ELF-1 (cell line): ENCODE measurements around the gene DEAF1.

ENCODE experiments used
- DNase-seq: peaks from one replicate; pipeline ENCODE4 v3.0.0-alpha.2; 2016; ENCODE audit warnings: low read depth, low spot score

DEAF1 gene

DNA sequence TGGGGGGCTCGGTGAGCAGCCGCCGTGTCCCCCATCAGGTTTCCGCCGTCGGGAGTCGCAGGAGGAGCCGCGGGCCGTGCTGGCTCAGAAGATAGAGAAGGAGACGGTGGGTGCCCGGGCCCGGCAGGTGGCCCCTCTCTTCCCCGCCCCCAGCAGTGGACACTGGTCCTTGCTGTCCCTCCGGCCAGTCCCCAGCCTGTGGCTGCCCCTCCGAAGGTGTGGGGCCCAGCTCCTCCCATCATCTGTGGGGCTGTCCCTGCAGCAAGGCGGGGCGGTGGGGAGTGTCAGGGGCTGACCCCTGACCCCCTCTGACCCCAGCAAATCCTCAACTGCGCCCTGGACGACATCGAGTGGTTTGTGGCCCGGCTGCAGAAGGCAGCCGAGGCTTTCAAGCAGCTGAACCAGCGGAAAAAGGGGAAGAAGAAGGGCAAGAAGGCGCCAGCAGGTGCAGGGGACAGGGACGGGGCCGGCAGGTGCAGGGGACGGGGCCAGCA, 26.3 kb upstream of the DEAF1 start:
- DNase-seq, result no peak

- DNase-seq, result peak; percentile 67
Measured at GRCh38 chr11:720642-721246, 25.7 kb upstream of the DEAF1 start.

DNA sequence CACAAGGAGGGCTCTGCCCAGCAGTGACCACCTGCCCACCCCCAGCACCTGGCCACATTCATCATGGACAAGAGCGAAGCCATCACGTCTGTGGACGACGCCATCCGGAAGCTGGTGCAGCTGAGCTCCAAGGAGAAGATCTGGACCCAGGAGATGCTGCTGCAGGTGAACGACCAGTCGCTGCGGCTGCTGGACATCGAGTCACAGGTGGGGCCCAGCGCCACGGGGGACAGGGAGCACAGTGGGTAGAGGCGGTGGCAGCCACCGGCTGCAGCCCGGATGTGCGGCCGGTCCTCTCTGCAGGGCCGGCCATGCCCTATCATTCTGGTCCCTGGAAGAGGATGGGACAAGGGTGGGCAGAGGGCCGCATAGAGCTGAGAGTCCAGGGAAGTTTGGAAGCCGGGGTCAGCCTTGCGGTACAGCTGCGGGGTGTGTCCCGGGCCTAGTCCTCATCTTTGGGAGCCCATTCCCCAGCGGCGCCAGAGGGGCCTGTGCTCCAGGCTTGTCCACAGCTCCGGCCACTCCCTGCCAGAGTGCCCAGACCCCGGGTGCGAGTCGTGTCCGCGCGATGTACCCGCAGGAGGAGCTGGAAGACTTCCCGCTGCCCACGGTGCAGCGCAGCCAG, 25.1 kb upstream of the DEAF1 start:
- DNase-seq, result no peak

- DNase-seq, result no peak
Measured at GRCh38 chr11:719214-720016, 24.4 kb upstream of the DEAF1 start.

GRCh38 chr11:714436-714835, 19.4 kb upstream of the DEAF1 start:
- DNase-seq, result no peak

DNA sequence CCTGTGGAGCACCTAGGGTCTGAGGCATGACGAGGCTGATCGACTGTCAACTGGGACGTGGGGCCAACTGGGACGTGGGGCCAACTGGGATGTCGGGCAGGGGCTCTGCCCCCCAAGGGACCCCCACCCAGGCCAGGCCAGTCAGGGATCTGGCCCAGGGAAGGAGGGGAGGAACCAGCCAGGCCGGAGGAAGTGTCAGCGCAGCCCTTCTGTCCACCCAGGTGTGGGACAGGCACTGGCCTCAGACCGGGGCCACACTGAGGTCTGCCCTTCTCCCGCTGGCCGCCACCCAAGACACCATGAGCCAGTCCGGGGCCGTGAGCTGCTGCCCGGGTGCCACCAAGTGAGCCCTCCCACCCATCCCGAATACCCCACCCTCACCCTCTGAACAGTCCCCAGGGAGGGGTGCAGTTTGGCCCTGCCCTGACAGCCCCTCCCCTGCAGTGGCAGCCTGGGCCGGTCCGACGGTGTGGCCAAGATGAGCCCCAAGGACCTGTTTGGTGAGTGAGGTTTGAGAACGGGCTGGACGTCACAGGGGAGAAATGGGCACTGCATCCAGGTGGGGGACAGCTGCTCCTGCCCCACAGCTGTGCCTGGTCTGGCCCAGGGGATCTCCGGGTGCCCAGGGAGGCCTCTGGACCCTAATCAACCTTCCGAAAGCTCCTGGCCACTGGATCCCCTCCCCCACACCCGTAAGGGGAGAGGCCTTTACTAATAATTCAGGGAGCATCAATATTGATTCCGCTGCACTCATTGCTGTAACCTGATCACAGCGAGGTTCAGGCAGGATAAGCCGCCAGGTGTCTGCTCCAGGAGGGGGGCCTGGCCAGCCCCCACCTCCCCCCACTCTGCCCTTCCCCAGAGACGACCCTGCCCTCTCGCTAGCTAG, 14.3 kb upstream of the DEAF1 start:
- peak; percentile 14 for DNase-seq

- no peak for DNase-seq
Measured at GRCh38 chr11:708511-708910, 13.5 kb upstream of the DEAF1 start.

GRCh38 chr11:707817-708420, 12.9 kb upstream of the DEAF1 start:
- DNase-seq, result peak; percentile 67

- peak; percentile 57 for DNase-seq
Measured at GRCh38 chr11:706957-707816, 12.2 kb upstream of the DEAF1 start.

GRCh38 chr11:706439-706956, 11.5 kb upstream of the DEAF1 start:
- peak; percentile 47 for DNase-seq

GRCh38 chr11:705646-706438, 10.8 kb upstream of the DEAF1 start, which contains the start of gene EPS8L2:
Gene EPS8L2, plus strand, starts transcription at chr11:706231. Its CDS starts 3,177 bp downstream, at chr11:709408.
- DNase-seq, result no peak

GRCh38 chr11:704781-705645, 10.0 kb upstream of the DEAF1 start:
- DNase-seq, result peak; percentile 37

- no peak for DNase-seq
Measured at GRCh38 chr11:704228-704674, 9.2 kb upstream of the DEAF1 start.

GRCh38 chr11:703506-703905, 8.5 kb upstream of the DEAF1 start:
- DNase-seq, result no peak

GRCh38 chr11:702462-703461, 7.7 kb upstream of the DEAF1 start:
- DNase-seq, result no peak

GRCh38 chr11:701741-702461, 6.9 kb upstream of the DEAF1 start:
- no peak for DNase-seq
